HG02678 (cell line): ENCODE data around the gene PLK3.
A peak's percentile ranks its signal among the peaks of the same experiment; 100 is the strongest.
"Not testable (repeated sequence)": the region's sequence is repeated elsewhere in the genome, so short reads cannot be mapped to it uniquely, and the experiment has no call there.

Experiments used
- ATAC-seq: cut with Tn5 transposase; IDR thresholded peaks from one replicate; pipeline ENCODE4 v1.9.1; 2021; ENCODE audit warnings: mild to moderate bottlenecking, moderate library complexity; ENCODE audit not compliant: unreplicated experiment

PLK3 gene

GRCh38 chr1:44826375-44827196 lies 26.4 kb downstream of the PLK3 start:
- no peak for ATAC-seq

DNA sequence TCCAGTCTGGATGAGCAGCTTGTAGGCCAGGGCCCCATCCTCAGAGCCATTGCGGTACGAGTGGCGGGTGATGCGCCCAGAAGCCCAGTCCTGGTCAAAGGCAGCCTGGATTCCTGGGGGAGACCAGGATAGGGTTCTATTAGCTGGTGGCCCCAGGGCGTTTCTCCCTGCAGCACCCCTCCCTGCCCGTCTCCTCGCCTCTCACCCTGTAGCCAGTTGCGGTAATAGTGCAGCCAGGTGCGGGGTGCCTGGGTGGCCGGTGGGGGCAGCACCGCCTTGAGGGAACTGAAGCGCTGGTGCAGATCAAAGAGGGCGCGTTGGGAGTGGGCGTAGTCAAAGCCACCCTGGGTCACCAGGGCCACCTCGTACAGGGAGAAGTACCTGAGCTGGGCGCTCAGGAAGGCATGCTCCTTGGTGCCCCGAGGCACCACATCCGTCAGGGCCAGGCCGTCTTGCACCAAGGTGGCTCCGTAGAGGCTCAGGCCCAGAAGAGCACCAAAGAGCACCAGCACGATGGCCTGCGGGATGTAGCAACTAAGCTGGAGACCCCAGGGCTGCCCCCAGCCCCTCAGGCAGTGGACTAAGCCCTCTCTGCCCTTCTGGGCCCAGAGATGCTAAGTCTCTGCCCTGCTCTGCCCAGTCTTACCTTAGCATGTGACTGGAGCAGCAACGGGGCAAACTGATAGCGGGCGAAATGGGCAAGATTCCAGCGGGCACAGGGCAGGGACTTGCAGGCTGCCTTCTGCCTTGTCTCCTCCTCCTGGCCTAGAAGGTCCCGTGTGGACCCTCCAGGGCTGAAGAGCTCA lies 27.2 kb downstream of the PLK3 start:
- ATAC-seq: no peak

- no peak for ATAC-seq
Observed at GRCh38 chr1:44828003-44828651, 27.9 kb downstream of the PLK3 start.

GRCh38 chr1:44828841-44829440 lies 28.8 kb downstream of the PLK3 start:
- no peak for ATAC-seq

GRCh38 chr1:44829506-44830384 lies 29.6 kb downstream of the PLK3 start:
- ATAC-seq: no peak

DNA sequence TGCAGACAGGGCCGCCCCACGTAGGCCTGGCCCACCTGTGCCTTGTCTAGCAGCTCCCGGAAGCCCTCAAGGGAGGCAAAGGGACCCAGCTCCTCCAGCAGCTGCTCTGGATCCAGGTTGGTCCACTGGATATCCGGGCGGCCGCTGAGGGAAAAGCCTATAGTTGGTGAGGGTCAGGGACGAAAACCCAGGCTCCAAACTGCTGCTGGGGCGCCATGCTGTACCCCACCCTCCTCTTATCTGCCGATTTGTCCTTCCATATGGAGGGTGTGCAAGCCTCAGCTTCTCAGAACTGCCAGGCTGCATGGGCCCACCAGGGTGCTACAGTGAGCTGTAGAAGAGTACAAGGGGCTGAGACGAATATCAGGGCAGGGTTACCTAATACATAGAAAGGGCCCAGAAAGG lies 30.7 kb downstream of the PLK3 start:
- ATAC-seq: no peak

- no peak for ATAC-seq
Observed at GRCh38 chr1:44831516-44831915, 31.3 kb downstream of the PLK3 start.

- ATAC-seq: no peak
Observed at GRCh38 chr1:44832056-44832705, 32.0 kb downstream of the PLK3 start.

DNA sequence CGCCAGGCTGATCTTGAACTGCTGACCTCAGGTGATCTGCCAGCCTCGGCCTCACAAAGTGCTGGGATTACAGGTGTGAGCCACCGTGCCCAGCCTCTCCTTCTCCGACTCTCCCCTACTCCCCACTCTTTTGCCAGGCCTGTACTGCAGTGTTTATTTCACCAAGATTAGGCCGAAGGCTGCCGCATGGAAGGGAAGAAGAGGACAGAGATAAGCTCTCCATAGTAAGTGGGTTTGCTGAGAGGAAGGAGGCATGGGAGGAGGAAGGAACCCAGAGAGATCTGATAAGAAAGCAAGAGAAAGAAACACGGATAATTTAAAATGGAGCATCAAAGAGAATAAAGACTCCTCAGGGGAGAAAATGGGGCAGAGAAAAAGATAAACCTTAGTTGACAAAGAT lies 34.2 kb downstream of the PLK3 start:
- ATAC-seq: no peak

GRCh38 chr1:44835738-44836675 lies 35.8 kb downstream of the PLK3 start:
- ATAC-seq: peak; percentile 62

DNA sequence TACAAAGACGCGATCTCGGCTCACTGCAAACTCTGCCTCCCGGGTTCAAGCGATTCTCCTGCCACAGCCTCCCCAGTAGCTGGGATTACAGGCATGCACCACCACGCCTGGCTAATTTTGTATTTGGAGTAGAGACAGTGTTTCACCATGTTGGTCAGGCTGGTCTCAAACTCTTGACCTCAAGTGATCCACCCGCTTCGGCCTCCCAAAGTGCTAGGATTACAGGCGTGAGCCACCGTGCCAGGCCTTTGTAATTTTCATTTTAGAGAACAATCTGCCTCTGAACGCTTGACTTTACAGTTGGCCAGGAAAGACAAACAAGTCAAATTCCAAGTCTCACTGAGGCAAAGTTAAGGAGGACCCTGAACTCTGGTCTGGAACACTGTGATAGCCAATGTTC lies 38.1 kb downstream of the PLK3 start:
- not testable (repeated sequence) for ATAC-seq

DNA sequence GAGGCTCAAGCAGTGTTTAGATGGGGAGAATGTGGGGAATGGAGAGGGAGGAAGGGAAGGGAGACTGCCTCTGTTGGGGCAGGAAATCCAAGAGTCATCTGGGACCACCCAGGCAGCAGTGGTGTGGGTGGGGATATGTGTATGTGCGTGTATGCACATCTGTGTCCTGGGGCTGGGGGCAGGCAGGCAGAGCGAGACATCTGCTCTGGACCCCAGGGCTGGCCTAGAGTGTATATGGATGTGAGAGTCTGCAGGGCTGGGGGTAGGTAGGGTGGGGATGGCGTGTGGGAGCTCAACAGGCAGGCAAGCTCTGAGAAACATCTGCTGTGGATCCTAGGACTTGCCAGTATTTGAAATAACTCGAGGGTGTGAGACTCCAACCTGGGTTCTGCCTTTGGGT lies 39.4 kb downstream of the PLK3 start:
- ATAC-seq: no peak

GRCh38 chr1:44842486-44842861 lies 42.3 kb downstream of the PLK3 start:
- ATAC-seq: no peak

DNA sequence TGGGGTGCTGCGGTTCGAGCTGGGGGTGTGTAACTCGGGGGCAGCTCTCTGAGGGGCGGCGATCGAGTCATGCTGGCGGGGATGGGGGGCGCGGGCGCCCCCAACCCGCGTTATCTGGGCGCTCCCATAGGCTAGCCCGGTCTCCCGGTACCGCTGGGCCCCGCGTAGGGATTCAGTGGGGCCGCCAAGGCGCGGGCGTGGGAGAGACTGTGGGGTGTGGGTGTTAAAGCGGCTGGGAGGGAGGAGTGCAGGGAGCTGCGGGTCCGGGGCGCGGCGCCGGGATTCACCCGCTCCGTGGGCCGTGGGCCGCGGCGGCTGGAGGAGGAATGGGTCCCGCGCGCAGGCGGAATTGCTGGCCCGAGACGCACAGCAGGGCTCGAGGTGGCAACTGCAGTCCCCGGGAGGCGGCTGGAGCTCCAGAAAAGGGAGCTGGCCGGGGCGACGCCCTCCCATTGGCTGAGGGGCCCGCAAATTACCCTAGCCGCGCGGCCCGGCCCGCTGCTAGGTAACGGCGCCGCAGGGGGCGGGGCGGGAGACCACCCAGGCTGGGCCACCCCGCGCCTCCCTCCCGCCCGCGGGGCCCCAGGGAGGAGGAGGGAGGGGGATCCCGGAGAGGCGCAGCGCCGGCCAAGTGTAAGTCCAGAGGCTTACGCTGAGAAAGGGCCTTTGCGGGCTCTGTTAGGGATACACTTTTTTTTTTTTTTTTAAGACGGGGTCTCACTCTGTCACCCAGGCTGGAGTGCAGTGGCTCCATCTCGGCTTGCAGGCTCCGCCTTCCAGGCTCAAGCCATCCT lies 42.9 kb downstream of the PLK3 start, which contains the start of gene PTCH2:
Gene PTCH2 (minus strand): TSS at position 392 of the 794 bp plus-strand sequence. CDS start 321 bp downstream, at position 71.
- ATAC-seq: peak; percentile 60

GRCh38 chr1:44846985-44847384 lies 46.8 kb downstream of the PLK3 start:
- no peak for ATAC-seq

GRCh38 chr1:44847845-44848244 lies 47.7 kb downstream of the PLK3 start:
- no peak for ATAC-seq

- ATAC-seq: no peak
Observed at GRCh38 chr1:44848456-44849181, 48.4 kb downstream of the PLK3 start.
